Hepatocyte (in vitro differentiated cells): ENCODE measurements around the gene ANO1.

ENCODE experiments used
- EZH2 ChIP-seq: fragments of 200-600 bp; sonication (generic); IDR thresholded peaks from 2 replicates; pipeline ENCODE4 v1.6.1; 2016; ENCODE audit warnings: antibody characterized with exemption, mild to moderate bottlenecking, borderline replicate concordance
- EZH2phosphoT487 ChIP-seq: fragments of 200-600 bp; sonication (generic); IDR thresholded peaks from one replicate; pipeline ENCODE4 v1.6.1; 2018; ENCODE audit warnings: antibody characterized with exemption, mild to moderate bottlenecking, low read depth, moderate library complexity; ENCODE audit not compliant: unreplicated experiment, severe bottlenecking
- TF ChIP-seq, protein P1 (sequence below): fragments of 200-600 bp; sonication (generic); IDR thresholded peaks from 2 replicates; pipeline ENCODE4 v1.5.1; 2016; ENCODE audit warnings: antibody characterized with exemption, mild to moderate bottlenecking; ENCODE audit not compliant: poor library complexity

DNA sequence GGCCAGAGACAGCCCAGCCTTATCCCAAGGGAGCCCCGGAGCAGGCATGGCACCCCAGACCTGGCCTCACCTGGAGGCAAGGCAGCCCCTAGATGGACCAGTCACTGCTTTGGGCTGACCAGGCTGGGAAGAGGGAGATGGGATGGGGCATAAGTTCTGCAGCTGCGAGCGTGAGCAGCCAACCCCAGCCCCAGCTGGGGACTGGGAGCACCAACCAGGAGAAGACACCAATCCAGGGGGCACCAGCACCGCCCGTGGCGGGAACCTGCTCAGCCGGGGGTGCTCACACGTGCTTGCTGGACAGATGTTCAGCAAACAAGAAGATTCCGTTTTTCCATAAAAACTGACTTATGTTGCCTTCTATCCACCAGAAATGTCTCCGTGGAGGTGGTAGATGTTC is 108.8 kb downstream of the ANO1 start:
- TF ChIP-seq, protein P1, sequence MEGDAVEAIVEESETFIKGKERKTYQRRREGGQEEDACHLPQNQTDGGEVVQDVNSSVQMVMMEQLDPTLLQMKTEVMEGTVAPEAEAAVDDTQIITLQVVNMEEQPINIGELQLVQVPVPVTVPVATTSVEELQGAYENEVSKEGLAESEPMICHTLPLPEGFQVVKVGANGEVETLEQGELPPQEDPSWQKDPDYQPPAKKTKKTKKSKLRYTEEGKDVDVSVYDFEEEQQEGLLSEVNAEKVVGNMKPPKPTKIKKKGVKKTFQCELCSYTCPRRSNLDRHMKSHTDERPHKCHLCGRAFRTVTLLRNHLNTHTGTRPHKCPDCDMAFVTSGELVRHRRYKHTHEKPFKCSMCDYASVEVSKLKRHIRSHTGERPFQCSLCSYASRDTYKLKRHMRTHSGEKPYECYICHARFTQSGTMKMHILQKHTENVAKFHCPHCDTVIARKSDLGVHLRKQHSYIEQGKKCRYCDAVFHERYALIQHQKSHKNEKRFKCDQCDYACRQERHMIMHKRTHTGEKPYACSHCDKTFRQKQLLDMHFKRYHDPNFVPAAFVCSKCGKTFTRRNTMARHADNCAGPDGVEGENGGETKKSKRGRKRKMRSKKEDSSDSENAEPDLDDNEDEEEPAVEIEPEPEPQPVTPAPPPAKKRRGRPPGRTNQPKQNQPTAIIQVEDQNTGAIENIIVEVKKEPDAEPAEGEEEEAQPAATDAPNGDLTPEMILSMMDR = no peak
- no peak for TF ChIP-seq EZH2
- TF ChIP-seq EZH2phosphoT487 = no peak
